Cardiac muscle cell (in vitro differentiated cells and primary cell): Measurements from ENCODE around the gene AKR7A3. TPM values are rescaled to one million over a fixed set of nuclear protein-coding genes. Genes with fewer than 3 reads are reported as not detected.
A peak's percentile ranks its signal among the peaks of the same experiment; 100 is the strongest.

ENCODE experiments used
- DNase-seq, 2 donors: peaks; one replicate each; pipeline versions ENCODE4 v3.0.0 to v3.0.0-alpha.2; 2010 to 2017; ENCODE audit warnings: low read depth in 1 of 2, low spot score in 1 of 2
- H3K27ac ChIP-seq: fragments of 200-600 bp; sonication (generic); 2 replicates; pipeline ENCODE4 v1.5.1; 2016
- H3K27me3 ChIP-seq: fragments of 200-600 bp; sonication (generic); 2 replicates; pipeline ENCODE4 v1.6.0; 2016; ENCODE audit warnings: control low read depth
- H3K36me3 ChIP-seq: fragments of 200-600 bp; sonication (generic); 2 replicates; pipeline ENCODE4 v1.5.1; 2016; ENCODE audit warnings: control low read depth
- H3K4me1 ChIP-seq: fragments of 200-600 bp; sonication (generic); 2 replicates; pipeline ENCODE4 v1.8.1; 2017; ENCODE audit warnings: low read depth, mild to moderate bottlenecking, mixed run types
- H3K4me3 ChIP-seq: fragments of 200-600 bp; sonication (generic); 2 replicates; pipeline ENCODE4 v1.5.1; 2016; ENCODE audit warnings: mild to moderate bottlenecking
- H3K9me3 ChIP-seq: fragments of 200-600 bp; sonication (generic); 2 replicates; pipeline ENCODE4 v1.5.1; 2017; ENCODE audit warnings: low read depth, mild to moderate bottlenecking, control low read depth
- polyA plus RNA-seq: library from polyadenylated mRNA; unstranded; fragments of >200 nt; fragmentation: Nextera tagmentation; extraction: Ambion mirVana; gene quantifications from 2 replicates; pipeline ENCODE4 v1.2.1, GENCODE V29; 2016
- total RNA-seq: library from RNA; depleted of rRNA; stranded (reverse); fragments of >200 nt; gene quantifications from 2 replicates; pipeline ENCODE4 v1.2.3, GENCODE V29; 2016
- TF ChIP-seq, protein P1 (sequence below): IDR thresholded peaks from 2 replicates; pipeline ENCODE4 v1.5.1; 2012; ENCODE audit warnings: low read depth, mild to moderate bottlenecking, low read length

The AKR7A3 gene
- total and polyA plus RNA-seq, 2 experiments from 2014 or later, result 0.26 to 1.4 TPM

DNA sequence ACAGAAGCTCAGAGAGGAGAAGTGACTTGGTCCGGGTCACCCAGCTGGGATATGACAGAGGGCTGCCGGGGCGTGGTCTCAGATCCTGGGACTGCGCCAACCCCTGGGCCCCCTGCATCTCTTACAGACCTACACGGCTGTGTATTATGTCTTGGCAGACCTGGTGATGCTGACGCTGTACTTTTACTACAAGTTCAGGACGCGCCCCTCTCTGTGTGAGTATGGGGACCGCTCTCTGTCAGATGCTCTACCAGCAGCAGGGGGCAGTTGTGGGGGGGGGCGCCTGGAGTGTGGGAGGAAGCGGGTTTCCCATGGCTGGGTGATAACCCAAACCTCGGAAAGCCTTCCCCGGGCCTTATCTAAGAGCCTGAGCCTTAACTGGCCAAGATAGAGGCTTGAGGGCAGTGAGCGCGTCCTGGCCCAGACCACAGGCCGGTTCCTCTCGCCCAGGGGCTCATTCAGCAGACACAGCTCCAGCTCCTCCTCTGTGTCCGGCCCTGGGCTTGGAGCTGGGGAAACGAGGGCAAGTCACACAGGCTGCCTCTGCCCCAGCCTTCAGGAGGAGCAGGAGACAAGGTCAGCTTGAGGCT lies 36.9 kb upstream of the AKR7A3 start:
- H3K4me3 ChIP-seq, result no peak overlapping the region
- no peaks in the 10 kb centered on the region for H3K4me1 ChIP-seq
- TF ChIP-seq, protein P1, sequence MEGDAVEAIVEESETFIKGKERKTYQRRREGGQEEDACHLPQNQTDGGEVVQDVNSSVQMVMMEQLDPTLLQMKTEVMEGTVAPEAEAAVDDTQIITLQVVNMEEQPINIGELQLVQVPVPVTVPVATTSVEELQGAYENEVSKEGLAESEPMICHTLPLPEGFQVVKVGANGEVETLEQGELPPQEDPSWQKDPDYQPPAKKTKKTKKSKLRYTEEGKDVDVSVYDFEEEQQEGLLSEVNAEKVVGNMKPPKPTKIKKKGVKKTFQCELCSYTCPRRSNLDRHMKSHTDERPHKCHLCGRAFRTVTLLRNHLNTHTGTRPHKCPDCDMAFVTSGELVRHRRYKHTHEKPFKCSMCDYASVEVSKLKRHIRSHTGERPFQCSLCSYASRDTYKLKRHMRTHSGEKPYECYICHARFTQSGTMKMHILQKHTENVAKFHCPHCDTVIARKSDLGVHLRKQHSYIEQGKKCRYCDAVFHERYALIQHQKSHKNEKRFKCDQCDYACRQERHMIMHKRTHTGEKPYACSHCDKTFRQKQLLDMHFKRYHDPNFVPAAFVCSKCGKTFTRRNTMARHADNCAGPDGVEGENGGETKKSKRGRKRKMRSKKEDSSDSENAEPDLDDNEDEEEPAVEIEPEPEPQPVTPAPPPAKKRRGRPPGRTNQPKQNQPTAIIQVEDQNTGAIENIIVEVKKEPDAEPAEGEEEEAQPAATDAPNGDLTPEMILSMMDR, result no peak
- DNase-seq, result peak in 1 of 2 donors; percentile 22
- peaks cover 5% of the 10 kb centered on the region for H3K36me3 ChIP-seq
- no peaks in the 10 kb centered on the region for H3K9me3 ChIP-seq
- no peak overlapping the region for H3K27ac ChIP-seq
- no peaks in the 10 kb centered on the region for H3K27me3 ChIP-seq

DNA sequence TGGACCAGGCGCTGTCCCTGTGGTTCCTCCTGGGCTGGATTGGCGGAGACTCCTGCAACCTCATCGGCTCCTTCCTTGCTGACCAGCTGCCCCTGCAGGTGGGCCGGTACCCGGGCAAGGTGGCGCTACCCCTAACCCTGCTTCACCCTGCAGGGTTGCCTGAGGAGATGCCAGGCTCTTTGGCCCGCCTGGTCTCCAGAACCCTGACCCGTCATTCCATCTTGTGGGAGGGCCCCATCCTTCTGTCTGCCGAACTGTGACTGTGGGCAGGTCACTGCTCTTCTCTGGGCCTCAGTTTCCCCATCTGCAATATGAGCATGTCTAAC lies 36.1 kb upstream of the AKR7A3 start:
- peaks cover 5% of the 10 kb centered on the region for H3K36me3 ChIP-seq

DNA sequence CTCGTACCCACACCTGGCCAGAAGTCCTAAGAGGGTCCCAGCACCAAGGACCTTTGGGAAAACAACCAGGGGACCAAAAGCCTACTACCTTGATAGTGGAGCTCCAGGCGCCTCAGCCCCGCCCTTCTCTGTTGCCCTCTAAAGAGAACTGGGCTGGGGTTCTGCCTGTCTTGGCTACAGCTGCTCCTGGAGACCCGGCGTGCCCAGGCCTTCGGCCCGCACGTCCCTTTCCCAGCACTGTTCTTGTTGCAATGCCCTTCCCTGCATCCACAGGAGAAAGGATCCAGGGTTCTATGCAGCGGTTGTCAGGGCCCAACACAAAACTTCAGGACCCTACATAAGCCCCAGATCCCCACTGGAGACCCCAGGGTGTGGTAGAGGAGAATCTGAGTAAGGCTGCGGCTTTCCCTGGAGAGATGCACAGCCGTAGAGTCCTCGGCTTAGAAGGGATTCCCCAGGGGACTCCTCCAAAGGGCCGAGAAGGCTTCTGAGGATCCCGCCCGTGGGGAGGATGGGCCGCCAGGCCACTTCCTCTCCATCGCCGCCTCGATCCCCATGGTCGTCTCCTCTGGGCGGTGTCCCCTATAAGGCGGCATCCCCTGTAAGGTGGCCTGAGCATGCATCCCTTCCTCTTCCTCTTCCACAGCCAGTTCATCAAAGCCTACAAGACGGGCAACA lies 35.6 kb upstream of the AKR7A3 start:
- TF ChIP-seq, protein P1, result no peak
- DNase-seq, result no peak
- Histone ChIP-seq H3K36me3 (peaks cover 5% of the 10 kb centered on the region), H3K27me3 (no peaks in the 10 kb centered on the region), H3K4me3 (no peak overlapping the region), H3K9me3 (no peaks in the 10 kb centered on the region), H3K4me1 (no peaks in the 10 kb centered on the region), H3K27ac (no peak overlapping the region)

More for the DNA sequence above, 36.1 kb upstream of the AKR7A3 start:
- Histone ChIP-seq H3K27ac (no peak overlapping the region), H3K4me1 (no peaks in the 10 kb centered on the region), H3K27me3 (no peaks in the 10 kb centered on the region), H3K4me3 (no peak overlapping the region), H3K9me3 (no peaks in the 10 kb centered on the region)
- no peak for DNase-seq
- TF ChIP-seq, protein P1, result no peak

DNA sequence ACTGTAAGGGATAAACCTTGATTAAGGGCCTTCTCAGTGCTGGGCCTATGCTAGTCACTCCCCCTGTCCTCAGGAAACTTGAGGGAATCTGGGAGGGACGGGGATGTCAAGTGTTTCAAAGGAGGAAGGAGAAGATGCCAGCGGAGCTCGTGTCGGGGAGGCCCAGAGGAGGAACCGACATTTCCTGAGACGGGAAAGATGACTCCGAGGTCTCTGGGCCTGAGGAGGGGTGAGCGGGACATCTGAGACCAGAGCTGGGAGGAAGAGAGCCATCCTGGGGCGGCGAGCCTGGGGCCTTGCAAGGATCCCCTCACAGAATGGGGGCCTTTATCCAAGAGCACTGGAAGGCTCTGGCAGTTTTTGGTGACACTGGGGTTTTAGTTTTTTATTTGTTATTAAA lies 33.9 kb upstream of the AKR7A3 start:
- no peak for DNase-seq
- no peak overlapping the region for H3K4me3 ChIP-seq
- H3K27ac ChIP-seq, result no peak overlapping the region
- TF ChIP-seq, protein P1, result no peak
- H3K27me3 ChIP-seq, result no peaks in the 10 kb centered on the region
- H3K9me3 ChIP-seq, result no peaks in the 10 kb centered on the region
- H3K36me3 ChIP-seq, result peaks cover 3% of the 10 kb centered on the region
- no peaks in the 10 kb centered on the region for H3K4me1 ChIP-seq

DNA sequence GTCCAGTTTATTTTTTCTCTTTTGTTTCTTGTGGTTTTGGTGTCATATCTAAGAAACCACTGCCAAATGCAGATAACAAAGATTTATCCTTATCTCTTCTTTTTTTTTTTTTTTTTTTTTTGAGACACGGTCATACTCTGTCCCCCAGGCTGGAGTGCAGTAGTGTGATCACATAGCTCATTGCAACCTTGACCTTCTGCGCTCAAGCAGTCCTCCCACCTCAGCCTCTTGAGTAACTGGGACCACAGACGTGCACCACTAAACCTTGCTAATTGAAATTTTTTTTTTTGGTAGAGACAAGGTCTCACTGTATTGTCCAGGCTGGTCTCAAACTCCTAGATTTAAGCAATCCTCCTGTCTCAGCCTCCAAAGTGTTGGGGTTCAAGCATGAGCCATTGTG lies 32.5 kb upstream of the AKR7A3 start:
- TF ChIP-seq, protein P1, result no peak

More for the DNA sequence above, 32.5 kb upstream of the AKR7A3 start:
- no peaks in the 10 kb centered on the region for H3K4me1 ChIP-seq
- peaks cover 3% of the 10 kb centered on the region for H3K36me3 ChIP-seq
- DNase-seq, result no peak
- no peaks in the 10 kb centered on the region for H3K9me3 ChIP-seq
- H3K4me3 ChIP-seq, result no peak overlapping the region
- H3K27me3 ChIP-seq, result no peaks in the 10 kb centered on the region
- H3K27ac ChIP-seq, result no peak overlapping the region
